PC-9 (cell line): ENCODE measurements around the gene BHLHE40.

Source experiments
- CTCF ChIP-seq: fragments of 200-600 bp; sonication (generic); conservative IDR thresholded peaks from 2 replicates; pipeline ENCODE4 v1.6.1; 2017; ENCODE audit warnings: mixed run types, antibody characterized with exemption, mild to moderate bottlenecking, moderate library complexity
- EZH2 ChIP-seq: fragments of 200-600 bp; sonication (generic); IDR thresholded peaks from 2 replicates; pipeline ENCODE4 v1.8.0; 2017; ENCODE audit warnings: antibody characterized with exemption, low read depth

DNA sequence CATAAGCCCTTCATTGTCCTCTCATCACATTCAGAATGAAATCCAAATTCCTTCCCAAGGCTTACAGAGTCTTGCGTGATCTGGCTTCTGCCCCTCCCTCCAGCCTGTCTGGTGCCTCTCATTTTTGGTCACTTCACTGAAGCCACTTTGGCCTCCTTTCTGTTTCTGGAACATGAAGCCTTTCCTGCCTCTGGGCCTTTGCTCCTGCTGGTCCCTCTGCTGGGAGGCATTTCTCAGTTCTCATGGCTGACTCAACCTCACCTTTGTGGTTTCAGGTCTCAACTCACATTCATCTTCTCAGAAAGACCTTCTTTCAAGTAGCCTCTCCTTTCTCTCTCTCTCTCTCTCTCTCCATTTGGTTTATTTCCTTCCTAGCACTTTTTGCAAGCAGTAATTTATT, 43.9 kb upstream of the BHLHE40 start:
- TF ChIP-seq EZH2 (no peak), CTCF (no peak)
